T-helper 1 cell treated with Interleukin-12 subunit alpha and Interleukin-12 subunit beta and Interleukin-4 antibody, amounts not matched to agents 30 μg/mL and 1 μg/mL, for 36 hours (primary cell): Measurements from ENCODE around the gene F12.

Experiments used
- H3K27ac Mint-ChIP-seq: one replicate; pipeline ENCODE4 v1.8.0; 2021; ENCODE audit warnings: mild to moderate bottlenecking, mixed read lengths
- H3K27me3 Mint-ChIP-seq: one replicate; pipeline ENCODE4 v1.8.0; 2021; ENCODE audit warnings: low read depth, mixed read lengths
- H3K36me3 Mint-ChIP-seq: one replicate; pipeline ENCODE4 v1.8.0; 2021; ENCODE audit warnings: low read depth, mixed read lengths
- H3K4me1 Mint-ChIP-seq: one replicate; pipeline ENCODE4 v1.8.0; 2021; ENCODE audit warnings: low read depth, mixed read lengths
- H3K4me3 Mint-ChIP-seq: one replicate; pipeline ENCODE4 v1.8.0; 2021; ENCODE audit warnings: mild to moderate bottlenecking, moderate library complexity, mixed read lengths
- H3K9me3 Mint-ChIP-seq: one replicate; pipeline ENCODE4 v1.8.0; 2021; ENCODE audit warnings: mixed read lengths

Gene F12

DNA sequence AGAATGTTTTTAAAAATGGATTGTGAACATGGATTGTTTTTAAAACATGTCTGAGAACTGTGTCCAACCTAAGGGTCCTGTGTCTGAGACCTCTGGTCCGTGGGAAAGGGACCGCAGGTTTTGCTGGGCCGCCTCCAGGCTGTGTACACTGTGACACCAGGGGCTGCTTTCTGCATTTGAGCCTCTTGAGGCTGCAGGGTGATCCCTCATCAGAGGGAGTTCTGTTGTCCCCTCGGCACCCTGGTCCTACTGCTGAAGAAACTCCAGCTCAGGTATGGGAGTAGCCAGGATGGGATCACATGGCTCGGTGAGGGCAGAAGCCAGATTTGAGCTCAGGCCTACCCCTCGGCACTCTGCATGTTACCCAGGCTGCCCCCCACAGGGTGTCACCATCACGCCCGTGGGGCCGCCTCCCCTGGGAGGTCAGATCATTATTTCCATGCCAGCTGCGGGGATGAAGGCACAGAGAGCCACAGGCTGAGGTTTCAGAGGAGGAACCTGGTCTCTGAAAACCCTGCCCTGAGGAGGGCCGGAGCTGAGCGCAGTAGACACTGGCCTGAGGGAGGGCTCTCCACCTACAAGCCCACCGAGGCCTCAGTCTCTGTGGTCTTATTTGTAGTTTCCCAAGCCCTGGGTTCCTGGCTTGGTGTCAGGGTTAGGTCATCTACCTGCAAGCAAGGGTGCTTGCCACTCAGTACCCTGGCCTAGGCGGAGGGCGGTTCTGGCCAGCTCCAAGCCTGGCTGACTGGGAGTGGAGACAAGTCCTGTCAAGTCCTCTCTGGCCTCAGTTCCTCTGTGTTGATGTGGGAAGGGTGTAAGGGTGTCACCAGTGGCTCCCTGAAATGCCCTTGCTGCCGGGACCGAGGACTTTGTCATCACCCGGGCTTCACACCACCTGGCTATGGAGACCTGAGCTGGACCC is 40.0 kb upstream of the F12 start:
- peaks cover 26% of the 10 kb centered on the region for H3K4me1 Mint-ChIP-seq
- no peaks in the 10 kb centered on the region for H3K36me3 Mint-ChIP-seq
- no peak overlapping the region for H3K27ac Mint-ChIP-seq

DNA sequence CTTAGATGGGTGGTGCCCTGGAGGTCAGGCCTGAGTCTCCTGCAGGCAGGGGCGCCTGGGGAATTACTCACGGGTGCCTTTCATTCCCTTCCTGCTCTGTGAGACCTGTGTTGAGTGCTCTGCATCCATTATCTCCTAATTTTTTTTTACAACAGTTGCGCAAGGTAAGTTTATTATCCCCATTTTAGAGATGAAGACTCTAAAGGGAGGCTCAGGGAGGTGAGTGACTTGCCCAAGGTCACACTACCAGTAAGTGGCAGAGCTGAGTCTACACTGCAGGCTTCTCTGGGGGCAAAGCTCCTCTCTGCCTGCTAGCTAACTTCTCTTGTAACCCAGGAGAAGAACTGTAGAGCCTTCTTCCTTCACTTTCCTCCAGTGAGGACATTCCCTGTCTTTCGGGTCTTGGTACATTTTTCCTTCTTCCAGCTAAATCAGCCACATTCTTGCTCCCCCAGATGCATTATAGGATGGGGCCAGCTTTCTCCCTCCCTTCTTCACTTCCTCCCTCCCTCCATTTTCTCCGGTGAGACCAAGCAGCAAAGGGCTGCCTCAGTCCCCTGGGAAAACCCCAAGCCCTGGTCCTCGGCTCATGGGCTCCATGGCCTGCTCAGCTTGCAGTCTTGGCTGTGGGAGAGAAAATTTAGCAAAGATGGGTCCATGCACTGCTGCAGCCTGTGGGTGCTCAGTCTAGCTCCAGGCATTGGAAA is 39.0 kb upstream of the F12 start:
- H3K4me3 Mint-ChIP-seq: peak overlapping the region; percentile 73
- H3K4me1 Mint-ChIP-seq: peaks cover 32% of the 10 kb centered on the region
- H3K27me3 Mint-ChIP-seq: peaks cover 33% of the 10 kb centered on the region
- peak overlapping the region; percentile 45 for H3K27ac Mint-ChIP-seq
- peaks cover 2% of the 10 kb centered on the region for H3K36me3 Mint-ChIP-seq
- no peaks in the 10 kb centered on the region for H3K9me3 Mint-ChIP-seq

More for the DNA sequence above, 40.0 kb upstream of the F12 start:
- no peak overlapping the region for H3K4me3 Mint-ChIP-seq
- no peaks in the 10 kb centered on the region for H3K9me3 Mint-ChIP-seq
- H3K27me3 Mint-ChIP-seq: peaks cover 38% of the 10 kb centered on the region

DNA sequence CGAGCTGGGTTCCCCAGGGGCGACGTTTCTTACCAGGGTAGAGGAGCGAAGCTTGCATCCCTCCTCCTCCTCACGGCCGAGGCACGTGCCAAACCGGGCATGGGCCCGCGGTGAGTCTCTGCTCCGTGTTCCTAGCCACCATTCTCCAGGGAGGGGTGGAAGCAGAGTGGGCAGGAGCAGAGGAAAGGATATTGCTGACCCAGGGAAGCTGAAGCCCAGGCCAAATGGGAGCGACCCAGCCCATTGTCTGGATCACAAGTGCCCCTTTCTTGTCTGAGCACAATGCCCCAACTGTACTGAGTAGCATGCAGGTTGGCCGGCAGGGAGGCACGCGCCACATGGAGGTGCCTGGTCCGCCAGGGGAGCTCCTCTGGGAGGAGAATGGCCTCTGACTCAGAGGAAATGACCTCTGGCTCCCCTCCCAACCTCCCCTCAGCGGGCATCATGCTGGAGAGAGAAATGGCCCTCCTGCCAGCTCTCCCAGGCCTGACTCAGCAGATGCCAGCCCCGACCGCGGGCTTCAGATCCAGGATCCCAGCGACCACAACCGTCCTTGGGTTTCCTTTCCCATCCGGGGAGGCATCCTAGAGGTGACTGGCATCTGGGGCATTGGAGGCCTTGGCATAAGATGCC is 38.4 kb upstream of the F12 start:
- no peaks in the 10 kb centered on the region for H3K9me3 Mint-ChIP-seq
- H3K27ac Mint-ChIP-seq: peak overlapping the region; percentile 41
- peak overlapping the region; percentile 51 for H3K4me3 Mint-ChIP-seq
- H3K36me3 Mint-ChIP-seq: peaks cover 4% of the 10 kb centered on the region
- peaks cover 34% of the 10 kb centered on the region for H3K4me1 Mint-ChIP-seq
- peaks cover 26% of the 10 kb centered on the region for H3K27me3 Mint-ChIP-seq

DNA sequence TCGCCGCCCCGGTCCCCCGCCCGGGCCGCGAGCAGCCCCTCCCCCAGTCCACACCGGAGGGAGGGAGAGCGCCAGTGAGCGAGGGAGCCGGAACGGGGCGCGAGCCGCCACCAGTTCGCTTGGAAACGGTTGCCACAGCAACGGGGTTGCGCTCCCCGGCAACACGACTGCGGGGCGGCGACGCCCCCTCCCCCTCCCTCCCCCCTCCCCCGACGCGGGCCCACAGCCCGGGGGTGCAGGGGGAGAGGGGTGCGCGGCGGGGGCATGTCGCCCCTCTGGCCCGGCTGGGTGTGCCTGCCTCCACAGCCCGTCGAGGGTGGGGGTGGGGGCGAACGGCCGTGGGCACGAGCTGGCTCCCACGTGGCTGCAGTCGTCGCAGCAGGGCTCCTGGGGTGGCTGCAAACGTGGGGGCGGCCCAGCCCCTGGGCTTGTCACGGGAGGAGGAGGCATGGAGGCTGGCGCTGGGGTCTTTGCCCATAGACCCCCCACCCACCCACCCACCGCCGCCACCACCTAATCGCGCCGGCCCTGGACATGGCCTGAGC is 37.8 kb upstream of the F12 start:
- H3K4me3 Mint-ChIP-seq: no peak overlapping the region
- H3K4me1 Mint-ChIP-seq: peaks cover 34% of the 10 kb centered on the region
- no peak overlapping the region for H3K27ac Mint-ChIP-seq
- H3K27me3 Mint-ChIP-seq: peaks cover 24% of the 10 kb centered on the region
- no peaks in the 10 kb centered on the region for H3K9me3 Mint-ChIP-seq
- peaks cover 8% of the 10 kb centered on the region for H3K36me3 Mint-ChIP-seq

DNA sequence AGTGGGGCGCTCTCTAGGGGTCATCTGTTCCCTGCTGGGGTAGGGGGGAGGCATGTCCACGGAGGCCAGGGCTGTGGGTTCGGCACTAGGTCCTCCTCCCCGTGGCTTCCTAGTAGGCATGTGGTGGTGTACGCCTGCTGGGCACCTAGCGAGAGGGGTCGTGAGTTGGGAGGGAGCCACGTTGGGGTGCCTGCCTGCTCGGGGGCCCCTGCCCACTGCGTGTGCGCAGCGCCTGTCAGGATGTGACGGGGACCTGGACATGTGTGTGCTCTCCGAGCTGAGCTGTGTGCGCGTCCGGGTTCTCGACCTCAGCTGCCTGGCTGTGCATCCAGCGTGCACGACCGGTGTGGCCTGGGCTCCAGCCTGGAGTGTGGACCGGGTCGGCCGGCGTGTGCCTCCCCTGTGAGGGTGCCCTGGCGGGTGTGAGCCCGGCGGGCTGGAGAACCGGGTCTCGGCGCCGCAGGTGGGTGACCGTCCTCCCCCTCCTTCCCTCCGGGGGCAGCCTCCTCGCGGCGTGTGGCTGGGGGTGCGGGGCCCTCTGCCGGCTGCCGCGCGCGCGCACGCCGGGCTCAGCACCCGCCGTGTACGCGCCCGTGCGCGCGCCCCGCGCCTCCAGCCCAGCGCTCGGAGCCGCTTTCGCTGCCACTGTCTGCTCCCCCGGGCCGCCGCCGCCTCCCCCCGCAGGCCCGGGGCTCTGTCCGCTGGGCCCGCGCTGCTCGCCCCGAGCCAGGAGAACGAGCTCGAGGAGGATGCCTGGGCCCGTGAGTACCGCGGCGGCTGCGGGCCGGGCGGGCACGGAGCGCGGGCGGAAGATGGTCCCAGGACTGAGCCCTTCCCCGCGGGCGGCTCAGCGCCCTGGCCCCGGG is 37.1 kb upstream of the F12 start, which contains the start of gene PRR7:
Gene PRR7, plus strand, starts transcription at position 615 of the 866 bp plus-strand sequence. CDS start 8,254 bp downstream, outside the sequence.
- peak within 1 kb of the TSS; percentile 87 for H3K27ac Mint-ChIP-seq
- peaks cover 19% of the 10 kb centered on the region for H3K27me3 Mint-ChIP-seq
- peak within 1 kb of the TSS; percentile 78 for H3K4me3 Mint-ChIP-seq
- H3K4me1 Mint-ChIP-seq: peaks cover 34% of the 10 kb centered on the region
- H3K9me3 Mint-ChIP-seq: no peaks in the 10 kb centered on the region
- peaks cover 12% of the 10 kb centered on the region for H3K36me3 Mint-ChIP-seq

DNA sequence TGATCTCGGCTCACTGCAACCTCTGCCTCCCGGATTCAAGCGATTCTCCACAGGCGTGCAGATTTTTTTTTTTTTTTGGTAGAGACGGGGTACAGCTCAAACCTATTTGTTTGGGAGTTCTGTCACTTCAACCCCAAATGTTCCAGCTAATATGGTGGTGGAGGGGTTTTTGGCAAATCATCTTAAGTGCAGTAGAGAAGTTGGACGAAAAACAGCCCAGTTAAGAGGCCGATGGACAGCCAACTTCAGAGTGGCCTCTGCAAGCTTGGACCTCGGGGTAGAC is 36.5 kb upstream of the F12 start:
- Mint-ChIP-seq H3K4me1 (peaks cover 34% of the 10 kb centered on the region), H3K9me3 (no peaks in the 10 kb centered on the region), H3K27me3 (peaks cover 18% of the 10 kb centered on the region), H3K27ac (peak overlapping the region; percentile 87), H3K36me3 (peaks cover 14% of the 10 kb centered on the region), H3K4me3 (peak overlapping the region; percentile 78)

DNA sequence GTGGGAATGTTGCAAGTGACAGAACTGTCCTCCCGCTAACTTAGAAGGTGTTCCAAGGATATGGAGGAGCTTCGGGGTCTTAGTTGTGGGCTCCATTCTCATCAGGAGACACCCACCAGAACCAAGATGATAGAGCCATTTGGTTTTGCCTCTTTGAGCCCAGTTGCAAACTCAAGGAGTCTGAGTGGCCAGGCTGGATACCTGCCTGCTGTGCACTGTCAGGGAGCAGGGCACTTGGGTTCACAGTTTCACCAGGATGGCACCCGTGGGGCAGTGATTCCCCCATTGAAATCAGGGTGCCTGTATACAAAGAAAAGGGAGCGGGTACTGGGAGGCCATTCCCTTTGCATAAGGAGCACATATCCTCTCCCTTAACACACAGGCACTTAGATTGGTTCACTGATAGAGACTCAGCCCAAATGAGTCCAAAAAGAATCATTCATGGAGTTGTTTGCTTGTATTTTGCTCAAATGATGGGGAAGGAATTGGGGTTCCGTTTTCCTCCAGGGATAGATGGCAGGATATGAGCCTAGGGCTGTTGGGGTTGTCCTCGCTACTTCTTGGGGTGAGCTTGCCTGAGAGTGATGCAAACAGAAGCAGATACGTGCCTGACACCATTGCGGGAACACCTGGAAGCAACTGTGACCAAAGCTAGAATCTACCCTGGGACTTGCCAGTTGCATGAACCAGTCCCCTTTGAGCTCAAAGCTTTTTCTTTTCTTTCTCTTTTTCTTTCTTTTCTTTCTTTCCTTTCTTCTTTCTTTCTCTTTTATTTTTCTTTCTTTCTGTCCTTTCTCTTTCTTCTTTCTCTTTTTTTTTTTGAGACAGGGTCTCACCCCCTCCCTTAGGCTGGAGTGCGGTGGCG is 35.9 kb upstream of the F12 start:
- Mint-ChIP-seq H3K4me1 (peaks cover 34% of the 10 kb centered on the region), H3K36me3 (peaks cover 14% of the 10 kb centered on the region), H3K9me3 (no peaks in the 10 kb centered on the region), H3K27me3 (peaks cover 15% of the 10 kb centered on the region), H3K27ac (peak overlapping the region; percentile 87), H3K4me3 (peak overlapping the region; percentile 78)

DNA sequence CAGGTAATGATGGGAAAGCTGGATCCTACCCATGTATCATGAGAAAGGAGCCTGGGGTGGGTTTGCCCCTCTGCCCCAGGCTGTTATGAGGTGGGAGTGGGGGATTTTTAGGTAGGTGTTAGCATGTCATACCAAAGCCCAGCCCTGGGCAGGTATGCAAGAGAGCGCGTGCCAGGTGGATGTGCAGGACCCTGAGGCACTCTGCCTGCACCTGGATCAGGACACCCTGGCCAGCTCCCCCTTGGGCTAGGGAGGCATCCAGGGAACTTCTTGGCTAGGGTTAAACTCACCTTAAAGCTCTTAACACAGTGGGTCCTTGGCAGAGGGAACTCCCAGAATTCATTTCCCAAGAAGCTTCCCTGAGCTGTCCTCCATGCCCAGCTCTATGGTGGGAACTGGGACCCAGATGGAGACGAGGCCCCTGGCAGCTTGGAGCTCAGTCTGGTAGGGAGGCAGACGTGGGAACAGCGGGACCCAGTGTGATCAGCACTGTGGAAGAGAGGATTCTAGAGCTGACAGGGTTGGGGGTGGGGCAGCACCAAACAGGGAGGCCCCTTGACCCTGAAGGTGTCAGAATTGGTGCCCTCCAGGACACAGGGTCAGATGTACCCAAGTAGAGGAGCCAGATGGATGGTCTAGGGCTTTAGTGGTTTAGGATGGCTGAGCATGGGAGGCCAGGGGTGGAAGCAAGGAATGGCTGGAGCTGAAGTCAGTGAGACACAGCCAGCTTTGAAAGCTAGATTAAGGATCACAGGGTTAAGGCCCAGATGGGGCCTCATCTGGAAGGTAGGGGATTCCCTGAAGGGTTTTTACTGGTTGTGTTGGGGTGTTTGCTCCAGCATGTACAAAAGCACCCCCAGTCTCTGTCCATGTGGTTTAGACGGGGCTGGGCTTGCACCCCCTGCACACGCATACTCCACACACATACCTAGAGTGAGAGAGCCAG is 35.0 kb upstream of the F12 start:
- Mint-ChIP-seq H3K27ac (peak overlapping the region; percentile 87), H3K4me3 (peak overlapping the region; percentile 66), H3K27me3 (peaks cover 15% of the 10 kb centered on the region), H3K4me1 (peaks cover 36% of the 10 kb centered on the region), H3K9me3 (no peaks in the 10 kb centered on the region), H3K36me3 (peaks cover 20% of the 10 kb centered on the region)

DNA sequence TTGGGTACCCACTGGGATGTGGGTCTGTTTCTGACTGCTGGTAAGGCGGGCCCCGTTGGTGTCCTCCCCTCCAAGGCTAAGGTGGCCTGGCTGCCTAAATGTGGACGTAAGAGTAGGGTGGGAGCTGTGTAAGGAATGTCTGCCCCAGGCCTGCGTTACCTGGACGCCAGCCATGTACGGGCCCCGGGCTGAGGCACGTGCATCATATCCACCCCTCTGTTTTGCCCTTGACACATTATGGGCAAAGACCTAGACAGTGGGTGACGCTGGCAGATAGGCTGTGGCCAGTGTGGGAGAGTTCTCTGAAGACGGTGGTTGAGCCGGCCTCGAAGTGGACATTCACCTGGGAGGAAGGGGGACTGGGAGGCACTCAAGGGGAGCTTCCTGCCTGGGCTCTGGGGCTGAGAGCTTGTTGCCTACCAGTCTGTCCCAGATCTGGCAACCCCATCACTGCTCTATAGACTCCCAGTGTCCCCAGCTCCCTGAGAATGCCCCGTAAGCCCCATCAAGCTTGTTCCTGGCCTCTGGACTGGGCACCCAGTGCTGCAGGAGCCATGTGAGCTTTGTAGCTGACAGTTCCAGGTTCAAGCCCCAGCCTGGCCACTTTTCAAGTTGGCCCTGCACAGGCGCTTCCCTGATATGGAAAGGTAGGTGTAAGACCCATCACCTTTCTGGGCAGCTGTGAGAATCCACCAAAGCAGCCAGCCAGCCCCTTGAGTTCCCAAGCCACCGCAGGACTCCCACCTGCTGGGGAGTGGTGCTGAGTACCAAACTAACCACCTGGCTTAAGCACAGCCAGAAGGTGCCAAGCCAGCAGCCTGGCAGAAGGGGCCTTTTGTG is 34.0 kb upstream of the F12 start:
- peaks cover 23% of the 10 kb centered on the region for H3K36me3 Mint-ChIP-seq
- peaks cover 7% of the 10 kb centered on the region for H3K27me3 Mint-ChIP-seq
- H3K9me3 Mint-ChIP-seq: no peaks in the 10 kb centered on the region
- no peak overlapping the region for H3K4me3 Mint-ChIP-seq
- peaks cover 33% of the 10 kb centered on the region for H3K4me1 Mint-ChIP-seq
- H3K27ac Mint-ChIP-seq: no peak overlapping the region

DNA sequence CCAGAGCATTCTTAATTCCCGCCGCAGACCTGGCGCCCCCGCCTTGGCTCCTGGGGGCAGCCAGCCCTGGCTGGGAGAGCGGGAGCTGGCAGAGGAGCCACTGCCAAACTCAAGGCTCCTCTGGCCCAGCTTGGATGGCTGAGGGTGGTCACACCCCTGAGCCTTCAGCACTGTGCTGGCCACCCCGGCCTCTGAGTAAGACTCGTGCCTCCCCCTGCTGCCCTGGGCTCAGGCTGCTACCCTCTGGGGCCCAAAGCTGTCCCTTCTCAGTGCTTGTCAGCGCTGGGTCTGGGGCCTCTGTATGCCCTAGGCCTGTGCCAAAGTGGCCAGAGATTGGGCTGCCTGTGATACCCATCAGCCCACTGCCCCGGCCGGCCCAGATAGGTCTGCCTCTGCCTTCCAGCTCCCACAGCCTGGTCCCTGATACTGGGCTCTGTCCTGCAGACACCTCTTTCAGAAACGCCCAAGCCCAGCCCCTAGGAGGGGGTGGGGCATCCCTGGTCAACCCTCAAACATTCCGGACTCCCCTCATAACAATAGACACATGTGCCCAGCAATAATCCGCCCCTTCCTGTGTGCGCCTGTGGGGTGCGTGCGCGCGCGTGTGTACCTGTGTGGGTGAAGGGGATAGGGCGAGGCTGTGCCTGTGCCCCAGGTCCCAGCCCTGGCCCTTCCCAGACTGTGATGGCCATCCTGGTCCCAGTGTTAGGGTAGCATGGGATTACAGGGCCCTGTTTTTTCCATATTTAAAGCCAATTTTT is 32.9 kb upstream of the F12 start:
- Mint-ChIP-seq H3K4me1 (peaks cover 33% of the 10 kb centered on the region), H3K27ac (no peak overlapping the region), H3K4me3 (no peak overlapping the region), H3K36me3 (peaks cover 33% of the 10 kb centered on the region), H3K27me3 (no peaks in the 10 kb centered on the region), H3K9me3 (no peaks in the 10 kb centered on the region)
